Measurements from ENCODE around the gene GATAD2A.

The GATAD2A gene

GRCh38 chr19:19498255-19498991, 92.9 kb downstream of the GATAD2A start:
- no peaks in the 10 kb centered on the region for H3K4me1 Mint-ChIP-seq (ENCODE audit: low read depth)
- no peak overlapping the region for H3K27ac Mint-ChIP-seq
- peaks cover 47% of the 10 kb centered on the region for H3K36me3 Mint-ChIP-seq (ENCODE audit: low read depth)
- no peaks in the 10 kb centered on the region for H3K9me3 Mint-ChIP-seq
- no peak for DNase-seq (ENCODE audit: low spot score)
- H3K4me3 Mint-ChIP-seq: no peak overlapping the region
- no peaks in the 10 kb centered on the region for H3K27me3 Mint-ChIP-seq (ENCODE audit: low read depth)

GRCh38 chr19:19499272-19499995, 94.0 kb downstream of the GATAD2A start:
- Mint-ChIP-seq H3K36me3 (ENCODE audit: low read depth) (peaks cover 45% of the 10 kb centered on the region), H3K4me3 (no peak overlapping the region), H3K9me3 (no peaks in the 10 kb centered on the region), H3K27me3 (ENCODE audit: low read depth) (no peaks in the 10 kb centered on the region), H3K27ac (no peak overlapping the region), H3K4me1 (ENCODE audit: low read depth) (no peaks in the 10 kb centered on the region)
- no peak for DNase-seq (ENCODE audit: low spot score)

GRCh38 chr19:19500975-19501644, 95.6 kb downstream of the GATAD2A start:
- H3K9me3 Mint-ChIP-seq: no peaks in the 10 kb centered on the region
- no peaks in the 10 kb centered on the region for H3K27me3 Mint-ChIP-seq (ENCODE audit: low read depth)
- no peaks in the 10 kb centered on the region for H3K4me1 Mint-ChIP-seq (ENCODE audit: low read depth)
- H3K27ac Mint-ChIP-seq: no peak overlapping the region
- no peak overlapping the region for H3K4me3 Mint-ChIP-seq
- peaks cover 37% of the 10 kb centered on the region for H3K36me3 Mint-ChIP-seq (ENCODE audit: low read depth)
- no peak for DNase-seq (ENCODE audit: low spot score)

DNA sequence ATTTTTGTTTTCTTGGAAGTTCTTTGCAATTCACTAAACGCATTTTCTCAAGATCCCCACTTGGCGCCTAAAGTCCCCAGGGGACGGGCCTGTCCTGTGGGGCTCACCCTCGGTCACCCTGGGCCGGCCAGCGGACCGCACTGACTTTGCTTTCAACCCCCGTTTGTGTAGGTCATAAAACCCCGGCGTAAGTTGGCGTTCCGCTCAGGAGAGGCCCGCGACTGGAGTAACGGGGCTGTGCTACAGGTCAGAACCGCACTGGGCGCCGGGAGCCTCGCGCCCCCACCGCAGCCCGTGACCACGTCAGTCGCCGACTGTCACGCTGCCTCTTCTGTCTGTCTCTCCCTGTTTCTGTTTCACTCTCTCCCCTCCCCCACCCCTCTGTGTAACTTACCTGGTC, 96.3 kb downstream of the GATAD2A start:
- Mint-ChIP-seq H3K4me1 (ENCODE audit: low read depth) (no peaks in the 10 kb centered on the region), H3K36me3 (ENCODE audit: low read depth) (peaks cover 36% of the 10 kb centered on the region), H3K4me3 (no peak overlapping the region), H3K27ac (no peak overlapping the region), H3K27me3 (ENCODE audit: low read depth) (no peaks in the 10 kb centered on the region), H3K9me3 (no peaks in the 10 kb centered on the region)
- DNase-seq (ENCODE audit: low spot score): no peak

- no peak overlapping the region for H3K4me3 Mint-ChIP-seq
- no peak for DNase-seq (ENCODE audit: low spot score)
- no peaks in the 10 kb centered on the region for H3K27me3 Mint-ChIP-seq (ENCODE audit: low read depth)
- no peaks in the 10 kb centered on the region for H3K4me1 Mint-ChIP-seq (ENCODE audit: low read depth)
- peaks cover 35% of the 10 kb centered on the region for H3K36me3 Mint-ChIP-seq (ENCODE audit: low read depth)
- H3K9me3 Mint-ChIP-seq: no peaks in the 10 kb centered on the region
- no peak overlapping the region for H3K27ac Mint-ChIP-seq
Measured at GRCh38 chr19:19502281-19502680, 96.8 kb downstream of the GATAD2A start.

GRCh38 chr19:19502808-19503602, 97.5 kb downstream of the GATAD2A start:
- H3K9me3 Mint-ChIP-seq: no peaks in the 10 kb centered on the region
- no peak overlapping the region for H3K27ac Mint-ChIP-seq
- H3K4me3 Mint-ChIP-seq: no peak overlapping the region
- H3K4me1 Mint-ChIP-seq (ENCODE audit: low read depth): no peaks in the 10 kb centered on the region
- no peaks in the 10 kb centered on the region for H3K27me3 Mint-ChIP-seq (ENCODE audit: low read depth)
- DNase-seq (ENCODE audit: low spot score): no peak
- H3K36me3 Mint-ChIP-seq (ENCODE audit: low read depth): peaks cover 41% of the 10 kb centered on the region

DNA sequence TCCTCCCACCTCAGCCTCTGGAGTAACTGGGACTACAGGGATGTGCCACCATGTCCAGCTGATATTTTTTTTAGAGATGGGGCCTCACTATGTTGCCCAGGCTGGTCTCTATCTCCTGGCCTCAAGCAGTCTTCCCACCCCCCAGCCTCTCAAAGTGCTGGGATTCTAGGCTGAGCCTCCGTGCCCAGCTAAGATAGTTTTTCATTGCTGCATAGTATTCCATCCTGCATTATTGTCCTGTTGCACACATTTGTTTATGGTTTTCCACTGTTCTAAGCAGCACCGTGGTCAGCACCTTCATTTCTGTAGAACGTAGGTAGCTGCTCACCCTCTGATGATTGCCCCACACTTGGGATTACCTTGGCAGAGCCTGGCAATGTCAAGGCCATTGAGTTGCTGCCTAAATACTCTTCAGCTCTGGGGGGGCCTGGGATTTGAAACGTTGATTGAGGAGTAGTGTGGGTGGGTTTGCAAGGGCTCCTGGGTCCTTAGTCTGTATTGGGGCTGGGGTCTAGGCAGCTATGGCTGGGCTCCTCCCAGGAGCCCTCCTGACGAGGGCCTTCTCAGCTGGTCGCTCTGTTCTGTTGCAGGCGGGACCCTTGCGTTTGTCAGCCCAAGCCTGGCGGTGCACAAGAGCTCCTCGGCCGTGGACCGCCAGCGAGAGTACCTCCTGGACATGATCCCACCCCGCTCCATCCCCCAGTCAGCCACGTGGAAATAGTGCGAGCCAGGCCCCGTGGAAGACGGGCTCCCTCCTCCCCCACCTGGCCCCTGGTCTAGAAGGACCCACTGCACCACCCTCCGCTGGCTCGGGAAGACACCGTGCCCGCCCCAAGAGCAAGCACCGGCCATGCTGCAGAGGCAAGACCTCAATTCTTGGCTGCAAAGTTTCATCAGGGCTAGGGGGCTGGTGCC, 99.5 kb downstream of the GATAD2A start:
- no peak overlapping the region for H3K27ac Mint-ChIP-seq
- H3K36me3 Mint-ChIP-seq (ENCODE audit: low read depth): peaks cover 36% of the 10 kb centered on the region
- no peaks in the 10 kb centered on the region for H3K9me3 Mint-ChIP-seq

DNA sequence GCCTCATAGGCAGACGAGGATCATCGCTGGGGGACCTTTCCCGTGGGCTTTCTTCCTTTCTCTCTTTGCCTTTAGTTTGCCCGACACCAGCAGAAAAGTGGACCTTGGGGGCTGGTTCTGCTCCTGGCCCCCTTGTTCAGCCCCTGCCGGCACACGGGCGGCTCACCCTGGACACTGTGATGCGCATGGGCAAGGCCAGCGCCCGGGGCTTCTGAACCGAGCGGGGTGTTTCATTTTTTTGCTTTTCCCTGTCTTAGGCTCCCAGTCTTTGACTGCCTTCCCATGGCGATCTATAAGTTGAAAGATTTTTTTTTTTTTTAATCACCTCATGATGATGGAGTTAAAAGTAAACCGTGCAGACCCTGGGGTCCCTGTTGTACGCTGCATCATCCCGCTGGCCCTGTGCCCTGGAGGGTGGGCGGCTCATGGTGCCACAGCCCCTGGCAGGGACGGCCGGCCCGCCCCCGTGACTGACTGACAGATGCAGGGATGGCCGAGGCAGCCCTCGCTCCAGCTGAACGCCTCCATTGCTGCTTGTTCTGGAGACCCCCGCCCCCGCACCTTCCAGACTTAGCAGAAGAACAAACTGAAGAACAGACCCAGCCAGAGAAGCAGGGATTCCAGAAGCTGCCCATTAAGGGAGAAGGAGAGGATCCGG, 100.3 kb downstream of the GATAD2A start:
- H3K27ac Mint-ChIP-seq: no peak overlapping the region
- no peaks in the 10 kb centered on the region for H3K27me3 Mint-ChIP-seq (ENCODE audit: low read depth)
- no peaks in the 10 kb centered on the region for H3K4me1 Mint-ChIP-seq (ENCODE audit: low read depth)
- H3K9me3 Mint-ChIP-seq: no peaks in the 10 kb centered on the region
- no peak overlapping the region for H3K4me3 Mint-ChIP-seq
- no peak for DNase-seq (ENCODE audit: low spot score)
- peaks cover 35% of the 10 kb centered on the region for H3K36me3 Mint-ChIP-seq (ENCODE audit: low read depth)

More for the DNA sequence above, 99.5 kb downstream of the GATAD2A start:
- no peaks in the 10 kb centered on the region for H3K27me3 Mint-ChIP-seq (ENCODE audit: low read depth)
- H3K4me1 Mint-ChIP-seq (ENCODE audit: low read depth): no peaks in the 10 kb centered on the region
- H3K4me3 Mint-ChIP-seq: no peak overlapping the region
- no peak for DNase-seq (ENCODE audit: low spot score)

- Mint-ChIP-seq H3K4me1 (ENCODE audit: low read depth) (no peaks in the 10 kb centered on the region), H3K27me3 (ENCODE audit: low read depth) (no peaks in the 10 kb centered on the region)
- no peak for DNase-seq (ENCODE audit: low spot score)
Measured at GRCh38 chr19:19506592-19506991, 101.1 kb downstream of the GATAD2A start.

GRCh38 chr19:19507354-19507753, 101.9 kb downstream of the GATAD2A start:
- no peaks in the 10 kb centered on the region for H3K9me3 Mint-ChIP-seq
- no peak overlapping the region for H3K27ac Mint-ChIP-seq
- no peaks in the 10 kb centered on the region for H3K27me3 Mint-ChIP-seq (ENCODE audit: low read depth)
- H3K4me1 Mint-ChIP-seq (ENCODE audit: low read depth): no peaks in the 10 kb centered on the region
- no peak for DNase-seq (ENCODE audit: low spot score)
- peaks cover 25% of the 10 kb centered on the region for H3K36me3 Mint-ChIP-seq (ENCODE audit: low read depth)
- no peak overlapping the region for H3K4me3 Mint-ChIP-seq

More at GRCh38 chr19:19506592-19506991, 101.1 kb downstream of the GATAD2A start:
- Mint-ChIP-seq H3K9me3 (no peaks in the 10 kb centered on the region), H3K4me3 (no peak overlapping the region), H3K27ac (no peak overlapping the region), H3K36me3 (ENCODE audit: low read depth) (peaks cover 31% of the 10 kb centered on the region)

DNA sequence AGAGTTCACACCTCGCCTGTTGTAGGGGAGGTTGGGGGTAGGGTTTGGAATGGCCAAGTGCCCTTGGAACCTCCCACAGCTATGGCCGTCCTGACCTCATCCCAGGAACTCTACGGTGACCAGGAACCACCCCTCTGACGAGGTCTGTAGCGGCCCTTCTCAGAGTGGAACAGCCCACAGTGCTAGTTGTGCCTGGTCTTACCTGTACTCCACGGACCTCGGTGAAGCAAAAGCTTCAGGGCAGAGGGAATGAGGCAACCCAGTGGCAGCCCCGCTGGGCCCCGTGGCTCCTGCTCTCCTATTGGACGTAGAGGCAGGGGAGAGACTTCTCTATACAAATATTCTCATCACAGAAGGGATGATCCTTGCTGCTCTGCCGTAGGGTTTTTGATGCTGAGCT, 102.7 kb downstream of the GATAD2A start:
- H3K27ac Mint-ChIP-seq: no peak overlapping the region
- H3K4me1 Mint-ChIP-seq (ENCODE audit: low read depth): no peaks in the 10 kb centered on the region
- peaks cover 18% of the 10 kb centered on the region for H3K36me3 Mint-ChIP-seq (ENCODE audit: low read depth)
- no peak overlapping the region for H3K4me3 Mint-ChIP-seq
- H3K9me3 Mint-ChIP-seq: no peaks in the 10 kb centered on the region
- DNase-seq (ENCODE audit: low spot score): no peak
- H3K27me3 Mint-ChIP-seq (ENCODE audit: low read depth): no peaks in the 10 kb centered on the region

GRCh38 chr19:19510432-19510831, 105.0 kb downstream of the GATAD2A start:
- Mint-ChIP-seq H3K36me3 (ENCODE audit: low read depth) (peaks cover 16% of the 10 kb centered on the region), H3K4me3 (no peak overlapping the region), H3K9me3 (no peaks in the 10 kb centered on the region), H3K4me1 (ENCODE audit: low read depth) (no peaks in the 10 kb centered on the region), H3K27ac (peak overlapping the region; percentile 11), H3K27me3 (ENCODE audit: low read depth) (no peaks in the 10 kb centered on the region)
- no peak for DNase-seq (ENCODE audit: low spot score)

Measured in T-helper 2 cell treated with Interferon-gamma antibody and Interleukin-4, amounts not matched to agents 5 μg/mL and 100 μg/mL, for 36 hours (primary cell).